Small intestine (tissue), 7 donors: ENCODE data around the gene FOXE1. TPM values are rescaled to one million over a fixed set of nuclear protein-coding genes. Genes with fewer than 3 reads are reported as not detected.

Experiments
- DNase-seq, 2 donors: peaks; one replicate each; pipeline versions ENCODE4 v3.0.0 to v3.0.0-alpha.2; 2013
- FAIRE-seq: peaks from 2 replicates; lab custom pipeline; 2012; peaks lifted over from hg19 to GRCh38; lab: Jason Lieb, UNC
- H3K27ac ChIP-seq, 3 donors: one replicate each; pipeline ENCODE4 v1.5.1; 2013; ENCODE audit warnings: low read length in 2 of 3, mild to moderate bottlenecking in 2 of 3, control low read depth in 1 of 3, inconsistent platforms in 1 of 3, low read depth in 1 of 3, moderate library complexity in 1 of 3
- H3K27me3 ChIP-seq, 3 donors: one replicate each; pipeline ENCODE4 v1.6.1; 2013; ENCODE audit warnings: low read length in 3 of 3, inconsistent platforms in 1 of 3; ENCODE audit not compliant: control insufficient read depth in 3 of 3, insufficient read depth in 3 of 3
- H3K36me3 ChIP-seq, 3 donors: one replicate each; pipeline ENCODE4 v1.6.1; 2013; ENCODE audit warnings: low read length in 3 of 3, inconsistent platforms in 1 of 3, low read depth in 1 of 3, mild to moderate bottlenecking in 1 of 3, moderate library complexity in 1 of 3; ENCODE audit not compliant: control insufficient read depth in 3 of 3, insufficient read depth in 2 of 3
- H3K4me1 ChIP-seq, 3 donors: one replicate each; pipeline ENCODE4 v1.6.1; 2013; ENCODE audit warnings: low read length in 2 of 3, inconsistent platforms in 1 of 3, low read depth in 1 of 3, mild to moderate bottlenecking in 1 of 3, moderate library complexity in 1 of 3; ENCODE audit not compliant: control insufficient read depth in 3 of 3, insufficient read depth in 2 of 3
- H3K4me3 ChIP-seq, 3 donors: one replicate each; pipeline ENCODE4 v1.5.1; 2013; ENCODE audit warnings: low read length in 3 of 3, control low read depth in 1 of 3, inconsistent platforms in 1 of 3, low read depth in 1 of 3, mild to moderate bottlenecking in 1 of 3, moderate library complexity in 1 of 3
- H3K9me3 ChIP-seq, 2 donors: one replicate each; pipeline ENCODE4 v1.6.1; 2013; ENCODE audit warnings: low read depth in 1 of 2, low read length in 1 of 2; ENCODE audit not compliant: control insufficient read depth in 2 of 2, insufficient read depth in 1 of 2
- WGBS, 3 donors: extraction: QIAGEN DNeasy Blood & Tissue Kit; methylation state at CpG; one replicate each; pipeline ENCODE4 v1.1.7; 2013; 5-methylcytosine and 5-hydroxymethylcytosine counted together
- polyA plus RNA-seq, 4 donors: library from polyadenylated mRNA; stranded (reverse) in 3 of 4; unstranded in 1 of 4; fragments of 200-250 nt in 3 of 4; fragments of 120-200 nt in 1 of 4; gene quantifications; one replicate each; pipeline versions ENCODE4 v1.2.1 to v1.2.3, GENCODE V29; 2013
- donor health status: healthy with polysubstance abuse.
- donor health status: control.
- donor health status: control.
- donor health status: Bipolar disorder and iron deficiency.
- donor health status: healthy.

FOXE1 gene
- polyA plus RNA-seq, 4 donors, result 0.03 TPM; not detected in 3

GRCh38 chr9:97856857-97857605, 4.0 kb downstream of the FOXE1 start:
- Histone ChIP-seq H3K4me3 (no peak overlapping the region), H3K27me3 (peaks cover 23 to 92% (median 70%) of the 10 kb centered on the region in 3 donors), H3K4me1 (peaks cover 4 to 6% (median 4%) of the 10 kb centered on the region in 3 donors), H3K27ac (no peak overlapping the region), H3K9me3 (peaks cover 0 to 2% of the 10 kb centered on the region in 2 donors), H3K36me3 (no peaks in the 10 kb centered on the region)
- 10 to 19% (median 11%) methylated on average over 15 of the region's 15 CpGs for WGBS, 3 donors
- DNase-seq (peak in 1 of 2 donors; percentile 16), FAIRE-seq (no peak)

DNA sequence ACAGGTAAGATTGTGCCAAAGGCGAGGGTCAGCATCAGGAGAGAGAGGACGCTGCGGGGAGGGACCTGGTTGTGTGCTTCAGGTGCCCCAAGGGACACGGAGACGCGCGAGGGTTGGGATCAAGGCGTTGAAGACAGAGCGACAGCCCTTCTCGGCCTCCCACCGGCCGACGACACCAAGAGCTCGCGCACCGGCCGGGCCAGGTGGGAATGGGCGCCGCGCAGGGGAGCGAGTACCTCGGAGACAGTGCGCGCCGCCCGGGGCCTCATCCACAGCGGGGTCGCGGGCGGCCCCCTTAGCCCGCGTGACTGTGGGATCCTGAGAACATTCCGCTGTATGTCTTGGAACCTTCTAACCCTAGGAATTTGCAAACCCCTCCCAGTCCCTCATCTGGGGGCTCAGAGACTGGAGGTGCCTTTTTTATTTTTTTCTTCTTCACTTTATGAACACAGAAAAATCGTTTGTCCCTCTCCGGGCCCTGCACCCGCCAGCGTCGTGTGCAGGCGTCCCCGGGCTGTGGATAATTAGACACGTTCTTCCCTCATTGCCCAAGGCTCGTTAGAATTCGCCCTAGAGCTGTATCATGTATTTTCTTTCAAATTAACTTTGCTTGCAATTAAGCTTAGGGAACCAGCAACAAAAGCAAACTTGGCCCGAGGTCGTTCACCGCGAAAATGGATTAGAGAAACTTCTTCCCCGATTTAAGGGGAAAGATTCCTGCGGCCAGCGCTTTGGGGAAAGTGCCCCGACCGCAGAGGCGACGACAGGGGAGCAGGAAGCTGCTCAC, 4.8 kb downstream of the FOXE1 start:
- H3K36me3 ChIP-seq, result no peaks in the 10 kb centered on the region
- peak in 1 of 2 donors; percentile 30 for DNase-seq

GRCh38 chr9:97858393-97858713, 5.3 kb downstream of the FOXE1 start:
- H3K27me3 ChIP-seq, result peaks cover 13 to 91% (median 62%) of the 10 kb centered on the region in 3 donors

More for the DNA sequence above, 4.8 kb downstream of the FOXE1 start:
- Histone ChIP-seq H3K27me3 (peaks cover 18 to 90% (median 65%) of the 10 kb centered on the region in 3 donors), H3K4me3 (no peak overlapping the region), H3K27ac (no peak overlapping the region), H3K9me3 (peaks cover 0 to 2% of the 10 kb centered on the region in 2 donors), H3K4me1 (peaks cover 4 to 6% (median 4%) of the 10 kb centered on the region in 3 donors)
- 3 to 12% (median 7%) methylated on average over 48 to 54 of the region's 54 CpGs for WGBS, 3 donors
- FAIRE-seq, result no peak

GRCh38 chr9:97858826-97859225, 5.8 kb downstream of the FOXE1 start:
- Histone ChIP-seq H3K9me3 (peaks cover 0 to 2% of the 10 kb centered on the region in 2 donors), H3K27me3 (peaks cover 9 to 89% (median 62%) of the 10 kb centered on the region in 3 donors), H3K4me3 (no peak overlapping the region), H3K27ac (no peak overlapping the region), H3K4me1 (peaks cover 0 to 6% (median 4%) of the 10 kb centered on the region in 3 donors), H3K36me3 (no peaks in the 10 kb centered on the region)
- WGBS, 3 donors, result 31 to 34% (median 33%) methylated on average over 1 of the region's 1 CpG
- no peak for FAIRE-seq
- no peak for DNase-seq

More at GRCh38 chr9:97858393-97858713, 5.3 kb downstream of the FOXE1 start:
- no peak for FAIRE-seq
- H3K9me3 ChIP-seq, result peaks cover 0 to 2% of the 10 kb centered on the region in 2 donors
- no peak overlapping the region for H3K27ac ChIP-seq
- no peak for DNase-seq
- no peaks in the 10 kb centered on the region for H3K36me3 ChIP-seq
- WGBS, 3 donors, result 5 to 17% (median 8%) methylated on average over 6 of the region's 6 CpGs
- peaks cover 0 to 6% (median 4%) of the 10 kb centered on the region in 3 donors for H3K4me1 ChIP-seq
- H3K4me3 ChIP-seq, result no peak overlapping the region

DNA sequence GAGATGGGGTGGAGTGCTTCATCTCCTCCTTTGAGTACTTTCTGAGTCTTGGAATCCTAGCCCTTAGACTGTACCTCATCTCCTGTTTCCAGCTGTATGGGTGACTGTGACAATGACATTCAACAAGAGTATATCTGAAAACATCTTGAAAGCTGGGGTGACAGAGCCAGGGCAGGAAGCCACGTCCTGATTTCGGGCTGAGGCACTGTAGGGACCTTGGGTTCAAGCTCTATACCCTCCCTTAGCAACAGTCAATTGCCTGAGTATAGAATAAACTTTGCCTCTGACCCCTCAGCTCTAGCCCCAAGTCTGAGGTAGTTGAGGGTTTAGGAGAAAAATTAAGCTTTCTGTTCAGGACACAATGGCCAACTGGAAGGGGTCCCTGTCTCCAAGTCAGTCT, 6.3 kb downstream of the FOXE1 start:
- H3K4me3 ChIP-seq, result no peak overlapping the region
- H3K9me3 ChIP-seq, result peaks cover 0 to 2% of the 10 kb centered on the region in 2 donors
- 32 to 56% (median 41%) methylated on average over 2 of the region's 2 CpGs for whole genome bisulfite sequencing, 3 donors
- peaks cover 6 to 91% (median 59%) of the 10 kb centered on the region in 3 donors for H3K27me3 ChIP-seq
- DNase-seq (no peak), FAIRE-seq (no peak)
- H3K4me1 ChIP-seq, result peaks cover 0 to 6% (median 0%) of the 10 kb centered on the region in 3 donors
- no peaks in the 10 kb centered on the region for H3K36me3 ChIP-seq
- no peak overlapping the region for H3K27ac ChIP-seq

DNA sequence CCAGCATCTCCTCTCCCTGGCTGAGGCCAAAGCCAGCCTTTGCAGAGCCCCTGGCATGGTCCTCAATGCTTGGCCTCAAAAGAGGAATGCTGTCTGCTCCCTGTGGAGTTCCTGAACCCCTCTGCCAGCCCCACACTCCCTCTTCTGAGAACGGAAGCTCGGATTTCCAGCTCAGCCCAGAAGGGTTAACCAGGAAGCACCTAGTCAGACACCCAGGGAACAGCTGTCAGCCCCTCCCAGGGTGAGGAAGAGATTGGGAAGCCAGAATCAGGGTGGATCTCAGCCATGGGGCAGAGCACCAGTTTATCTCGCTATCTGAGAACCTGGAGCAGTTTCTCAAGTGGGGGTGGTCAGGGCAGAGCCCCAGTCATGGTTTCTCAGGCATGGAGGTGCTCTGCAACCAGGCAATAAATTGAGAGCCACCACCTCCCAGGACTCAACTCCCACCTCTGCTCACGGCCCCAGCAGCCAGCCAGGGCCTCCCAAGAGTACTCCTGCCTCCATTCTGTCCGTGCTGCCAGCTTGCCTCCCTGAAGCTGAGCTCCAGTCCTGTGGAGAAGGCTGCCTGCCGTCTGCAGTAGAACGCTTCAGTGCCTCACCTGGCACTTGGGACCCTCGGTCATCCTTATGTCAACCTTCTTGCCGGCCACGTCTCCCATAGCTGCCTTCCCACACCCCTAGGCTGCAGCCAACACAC, 7.6 kb downstream of the FOXE1 start:
- no peak overlapping the region for H3K27ac ChIP-seq
- 40 to 47% (median 46%) methylated on average over 10 of the region's 10 CpGs for WGBS, 3 donors
- H3K36me3 ChIP-seq, result no peaks in the 10 kb centered on the region
- no peak overlapping the region for H3K4me3 ChIP-seq
- peaks cover 0 to 6% (median 0%) of the 10 kb centered on the region in 3 donors for H3K4me1 ChIP-seq
- H3K9me3 ChIP-seq, result peaks cover 0 to 5% of the 10 kb centered on the region in 2 donors
- DNase-seq (no peak), FAIRE-seq (no peak)
- peaks cover 0 to 85% (median 48%) of the 10 kb centered on the region in 3 donors for H3K27me3 ChIP-seq

GRCh38 chr9:97861148-97861475, 8.1 kb downstream of the FOXE1 start:
- Histone ChIP-seq H3K4me3 (no peak overlapping the region), H3K9me3 (peaks cover 0 to 5% of the 10 kb centered on the region in 2 donors), H3K27me3 (peaks cover 0 to 80% (median 43%) of the 10 kb centered on the region in 3 donors), H3K36me3 (no peaks in the 10 kb centered on the region), H3K27ac (no peak overlapping the region), H3K4me1 (peaks cover 0 to 6% (median 0%) of the 10 kb centered on the region in 3 donors)
- WGBS, 3 donors, result 78 to 86% (median 83%) methylated on average over 5 of the region's 5 CpGs
- no peak for DNase-seq
- no peak for FAIRE-seq

DNA sequence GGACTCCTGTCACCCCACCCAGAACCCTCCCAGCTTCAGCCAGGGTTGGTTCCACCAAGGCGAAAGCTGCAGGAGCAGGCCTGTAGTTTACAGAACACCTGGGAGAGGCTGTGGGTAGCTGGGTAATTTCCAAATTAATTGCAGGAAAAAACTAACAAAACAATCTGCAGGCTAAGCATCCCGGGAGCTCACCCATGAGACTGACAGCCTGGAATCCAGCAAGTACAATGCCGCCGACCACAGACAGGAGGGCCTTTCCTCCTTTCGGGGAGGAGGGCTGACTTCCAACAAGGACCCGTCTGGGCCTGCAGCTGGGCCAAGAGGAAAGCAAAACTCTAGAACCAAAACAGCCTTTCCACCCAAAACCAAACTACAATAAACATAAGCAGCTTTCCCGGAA, 10.3 kb downstream of the FOXE1 start:
- peaks cover 0 to 58% (median 29%) of the 10 kb centered on the region in 3 donors for H3K27me3 ChIP-seq
- H3K4me3 ChIP-seq, result no peak overlapping the region
- no peak overlapping the region for H3K27ac ChIP-seq
- no peaks in the 10 kb centered on the region for H3K36me3 ChIP-seq
- peaks cover 0 to 6% of the 10 kb centered on the region in 2 donors for H3K9me3 ChIP-seq
- DNase-seq (no peak), FAIRE-seq (no peak)
- no peaks in the 10 kb centered on the region for H3K4me1 ChIP-seq
- 70 to 82% (median 73%) methylated on average over 7 of the region's 7 CpGs for WGBS, 3 donors
